Left ventricle myocardium inferior (tissue), 1 donor: ENCODE results near the gene LRP11. TPM values are rescaled to one million over a fixed set of nuclear protein-coding genes. Genes with fewer than 3 reads are reported as not detected.
A peak's percentile ranks its signal among the peaks of the same experiment; 100 is the strongest.

Experiments
- DNase-seq: peaks from one replicate; pipeline ENCODE4 v3.0.0-alpha.2; 2020
- H3K27ac ChIP-seq: fragments of 200-600 bp; replicated peaks from 2 replicates; pipeline ENCODE4 v1.8.0; 2021
- H3K27me3 ChIP-seq: fragments of 200-600 bp; 2 replicates; pipeline ENCODE4 v1.8.0; 2021; ENCODE audit warnings: low read depth
- H3K36me3 ChIP-seq: fragments of 200-600 bp; 2 replicates; pipeline ENCODE4 v1.8.0; 2021
- H3K4me1 ChIP-seq: fragments of 200-600 bp; 2 replicates; pipeline ENCODE4 v1.8.0; 2021
- H3K4me3 ChIP-seq: fragments of 200-600 bp; 2 replicates; pipeline ENCODE4 v1.8.0; 2021; ENCODE audit warnings: mild to moderate bottlenecking, moderate library complexity
- H3K9me3 ChIP-seq: fragments of 200-600 bp; replicated peaks from 2 replicates; pipeline ENCODE4 v1.8.0; 2021
- intact Hi-C: fragments of 100-400 bp; cut with micrococcal nuclease; formaldehyde crosslinking; loops from one replicate; pipeline ENCODE4 v1.11.0; 2022
- total RNA-seq: library from RNA; stranded (reverse); fragmentation: NEBNext Ultra II Directional; extraction: Animal tissue kit (Norgen Biotek cat#: 25700); gene quantifications from one replicate; pipeline ENCODE4 v1.2.1, GENCODE V29; 2021
- TF ChIP-seq, protein P1 (sequence below): fragments of 200-600 bp; IDR thresholded peaks from 2 replicates; pipeline ENCODE4 v1.8.0; 2021; ENCODE audit warnings: antibody characterized with exemption, mild to moderate bottlenecking, borderline replicate concordance
- donor health status: DM: no; HTN: yes; CAD: no; lungs with severe emphysema.

The LRP11 gene
- total RNA-seq, 1 donor from 2014 or later: 18.2 TPM

DNA sequence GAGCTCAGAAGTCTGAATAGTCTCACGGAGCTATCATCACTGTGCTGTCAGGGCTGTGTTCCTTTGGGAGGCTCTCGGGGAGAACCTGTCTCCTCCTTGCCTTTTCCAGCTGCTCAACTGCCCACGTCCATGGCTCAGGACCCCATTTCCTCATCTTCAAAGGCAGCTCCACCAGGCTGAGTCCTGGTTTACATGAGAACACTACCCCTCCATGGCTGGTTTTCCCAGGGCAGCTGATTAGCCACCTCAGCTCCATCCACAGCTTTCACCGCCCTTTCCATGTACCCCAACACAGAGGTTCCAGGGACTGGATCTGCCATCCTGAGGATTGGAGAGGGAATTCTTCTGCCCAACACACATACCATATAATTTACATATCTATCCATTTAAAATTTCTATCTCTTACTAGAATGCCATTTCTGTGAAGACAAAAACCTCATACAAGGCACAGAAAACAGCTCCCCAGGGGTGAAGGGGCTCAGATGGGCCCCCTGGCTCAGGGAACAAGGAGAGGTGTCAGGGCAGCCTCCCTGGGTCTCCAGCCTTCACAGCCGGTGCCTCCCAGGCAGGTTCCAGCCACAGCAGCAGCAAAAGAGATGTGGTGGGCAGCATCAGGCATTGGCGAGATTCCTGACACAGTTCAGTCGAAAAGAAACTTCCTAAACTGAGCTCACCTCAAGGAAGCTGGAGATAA, 35.9 kb upstream of the LRP11 start:
- intact Hi-C loops: no loop called here

DNA sequence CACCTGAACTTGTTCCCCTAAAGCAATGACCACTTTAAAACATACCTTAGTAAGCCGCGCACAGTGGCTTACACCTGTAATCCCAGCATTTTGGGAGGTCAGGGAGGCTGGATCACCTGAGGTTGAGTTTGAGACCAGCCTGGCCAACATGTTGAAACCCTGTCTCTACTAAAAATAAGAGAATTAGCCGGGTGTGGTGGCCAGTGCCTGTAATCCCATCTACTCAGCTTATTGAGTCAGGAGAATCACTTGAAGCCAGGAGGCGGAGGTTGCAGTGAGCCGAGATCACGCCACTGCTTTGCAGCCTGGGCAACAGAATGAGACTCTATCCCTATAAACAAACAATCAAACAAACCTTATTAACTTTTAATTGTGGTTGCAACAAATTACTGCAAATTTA, 35.3 kb upstream of the LRP11 start:
- no peak overlapping the region for H3K27ac ChIP-seq
- no peak for DNase-seq
- no peaks in the 10 kb centered on the region for H3K27me3 ChIP-seq
- no peak overlapping the region for H3K4me3 ChIP-seq
- intact Hi-C loops: no loop called here
- TF ChIP-seq, protein P1, sequence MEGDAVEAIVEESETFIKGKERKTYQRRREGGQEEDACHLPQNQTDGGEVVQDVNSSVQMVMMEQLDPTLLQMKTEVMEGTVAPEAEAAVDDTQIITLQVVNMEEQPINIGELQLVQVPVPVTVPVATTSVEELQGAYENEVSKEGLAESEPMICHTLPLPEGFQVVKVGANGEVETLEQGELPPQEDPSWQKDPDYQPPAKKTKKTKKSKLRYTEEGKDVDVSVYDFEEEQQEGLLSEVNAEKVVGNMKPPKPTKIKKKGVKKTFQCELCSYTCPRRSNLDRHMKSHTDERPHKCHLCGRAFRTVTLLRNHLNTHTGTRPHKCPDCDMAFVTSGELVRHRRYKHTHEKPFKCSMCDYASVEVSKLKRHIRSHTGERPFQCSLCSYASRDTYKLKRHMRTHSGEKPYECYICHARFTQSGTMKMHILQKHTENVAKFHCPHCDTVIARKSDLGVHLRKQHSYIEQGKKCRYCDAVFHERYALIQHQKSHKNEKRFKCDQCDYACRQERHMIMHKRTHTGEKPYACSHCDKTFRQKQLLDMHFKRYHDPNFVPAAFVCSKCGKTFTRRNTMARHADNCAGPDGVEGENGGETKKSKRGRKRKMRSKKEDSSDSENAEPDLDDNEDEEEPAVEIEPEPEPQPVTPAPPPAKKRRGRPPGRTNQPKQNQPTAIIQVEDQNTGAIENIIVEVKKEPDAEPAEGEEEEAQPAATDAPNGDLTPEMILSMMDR: no peak
- H3K9me3 ChIP-seq: no peaks in the 10 kb centered on the region
- H3K36me3 ChIP-seq: no peaks in the 10 kb centered on the region
- peaks cover 34% of the 10 kb centered on the region for H3K4me1 ChIP-seq

More for the DNA sequence above, 35.9 kb upstream of the LRP11 start:
- no peaks in the 10 kb centered on the region for H3K27me3 ChIP-seq
- TF ChIP-seq, protein P1: no peak
- peaks cover 29% of the 10 kb centered on the region for H3K4me1 ChIP-seq
- H3K4me3 ChIP-seq: no peak overlapping the region
- H3K9me3 ChIP-seq: no peaks in the 10 kb centered on the region
- no peaks in the 10 kb centered on the region for H3K36me3 ChIP-seq
- DNase-seq: no peak
- H3K27ac ChIP-seq: no peak overlapping the region

DNA sequence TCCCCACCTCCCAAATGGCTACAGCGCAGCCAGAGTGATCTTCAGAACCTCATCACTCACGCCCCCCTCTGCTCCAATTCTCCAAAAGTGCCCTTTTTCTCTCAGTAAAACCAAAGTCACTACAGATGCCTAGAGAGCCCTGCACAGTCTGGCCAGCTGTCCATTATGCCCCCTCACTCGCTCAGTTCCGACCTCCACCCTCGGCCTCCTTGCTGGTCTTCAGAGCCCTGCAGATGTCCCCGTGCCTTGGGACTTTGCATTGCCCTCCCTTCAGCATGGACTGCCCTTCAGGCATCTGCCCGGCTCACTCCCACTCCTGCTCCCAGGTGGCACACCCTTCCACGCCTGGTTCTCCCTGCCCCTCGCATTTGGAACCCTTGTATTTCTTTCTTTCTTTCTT, 34.8 kb upstream of the LRP11 start:
- Histone ChIP-seq H3K36me3 (no peaks in the 10 kb centered on the region), H3K27me3 (no peaks in the 10 kb centered on the region), H3K4me3 (no peak overlapping the region), H3K27ac (no peak overlapping the region), H3K9me3 (no peaks in the 10 kb centered on the region), H3K4me1 (peaks cover 34% of the 10 kb centered on the region)
- TF ChIP-seq, protein P1: no peak
- intact Hi-C loops: no loop called here
- DNase-seq: no peak

DNA sequence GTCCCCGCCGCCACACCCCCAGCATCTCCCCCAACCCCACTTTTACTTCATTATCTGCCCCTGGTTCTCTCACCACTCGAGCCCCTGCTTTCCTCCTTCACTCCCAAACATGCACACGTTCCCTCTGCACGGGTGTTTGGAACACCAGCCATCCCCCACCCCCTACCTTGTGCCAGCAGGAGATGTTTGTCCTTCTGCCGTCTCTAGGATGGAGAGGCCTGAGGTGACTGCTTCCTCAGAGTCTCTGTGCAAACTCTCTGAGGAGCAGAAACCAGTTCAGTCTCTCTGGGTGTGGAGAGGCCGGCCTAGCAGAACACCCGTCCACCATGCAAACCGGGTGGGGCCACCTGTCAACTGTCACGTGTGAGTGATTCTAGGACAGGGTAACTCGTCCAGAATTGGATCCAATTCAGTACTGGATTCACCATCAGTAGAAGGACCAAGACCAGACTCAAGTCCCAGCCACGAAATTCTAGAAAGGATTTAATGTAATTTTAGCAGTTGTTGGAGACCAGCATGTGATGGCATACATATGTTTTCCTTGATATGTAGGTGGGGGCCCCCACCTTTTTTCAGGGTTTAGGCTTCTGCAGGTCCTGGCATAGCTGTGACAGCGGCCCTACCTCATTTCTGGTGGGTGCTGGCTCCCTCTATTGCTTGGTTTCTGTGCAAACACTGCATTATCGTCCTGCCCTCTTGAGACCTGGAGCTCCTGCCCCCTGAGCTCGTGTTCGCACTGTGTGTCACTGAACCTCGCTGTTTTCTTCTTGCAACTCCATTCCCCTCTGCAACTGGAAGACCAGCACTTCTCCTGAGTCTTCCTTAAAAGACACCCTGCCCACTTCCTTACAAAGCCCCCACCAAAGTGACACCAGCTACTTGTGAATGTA, 33.9 kb upstream of the LRP11 start, which contains the start of gene RAET1E:
Gene RAET1E (minus strand): TSS at position 259 of the 890 bp plus-strand sequence. CDS start 7,212 bp downstream, outside the sequence.
- DNase-seq: no peak
- intact Hi-C loops: no loop called here
- H3K4me1 ChIP-seq: peaks cover 34% of the 10 kb centered on the region
- no peaks in the 10 kb centered on the region for H3K9me3 ChIP-seq
- TF ChIP-seq, protein P1: no peak
- peak within 1 kb of the TSS; percentile 43 for H3K4me3 ChIP-seq
- H3K36me3 ChIP-seq: no peaks in the 10 kb centered on the region
- H3K27me3 ChIP-seq: no peaks in the 10 kb centered on the region
- H3K27ac ChIP-seq: peak within 1 kb of the TSS; percentile 84

GRCh38 chr6:149897015-149897697, 33.0 kb upstream of the LRP11 start:
- TF ChIP-seq, protein P1: no peak
- peak; percentile 83 for DNase-seq
- intact Hi-C loops: no loop called here
- Histone ChIP-seq H3K27ac (peak overlapping the region; percentile 84), H3K4me1 (peaks cover 34% of the 10 kb centered on the region), H3K9me3 (no peaks in the 10 kb centered on the region), H3K27me3 (no peaks in the 10 kb centered on the region), H3K4me3 (peak overlapping the region; percentile 43), H3K36me3 (no peaks in the 10 kb centered on the region)
